ENCODE measurements around the gene CER1. TPM values are rescaled to one million over a fixed set of nuclear protein-coding genes. Genes with fewer than 3 reads are reported as not detected.

CER1 gene
- total and polyA plus RNA-seq, 10 of the 15 experiments (the other 5 are each of a cell fraction or from before 2014, with no cell fraction given), result not detected

GRCh38 chr9:14693251-14693861, 29.2 kb downstream of the CER1 start, which contains the start of gene ZDHHC21 (continued):
- TF ChIP-seq USF2 (IDR thresholded peaks at IDR 0.05; ENCODE audit: borderline replicate concordance, low read depth, low read length) (no peak), RBBP5 (conservative IDR thresholded peaks at IDR 0.05) (no peak), SUPT20H (IDR thresholded peaks at IDR 0.05; ENCODE audit: borderline replicate concordance, control insufficient read depth, low read depth, low read length) (no peak), YY1 (IDR thresholded peaks at IDR 0.05; ENCODE audit: low read depth, low read length) (no peak), ETV6 (conservative IDR thresholded peaks at IDR 0.05 in 1 of 2, IDR thresholded peaks at IDR 0.05 in 1 of 2; ENCODE audit: borderline replicate concordance in 1 of 2, low read depth in 1 of 2) (no peak), HDAC2 (IDR thresholded peaks at IDR 0.05) (no peak), FOXM1 (IDR thresholded peaks at IDR 0.05; ENCODE audit: low read depth, low read length) (no peak), MYC (IDR thresholded peaks at IDR 0.05; ENCODE audit: insufficient read depth, insufficient read length, insufficient replicate concordance, low read length, severe bottlenecking) (peak; percentile 65), ZNF384 (IDR thresholded peaks at IDR 0.05; ENCODE audit: borderline replicate concordance, low read depth, low read length) (no peak), E4F1 (IDR thresholded peaks at IDR 0.05; ENCODE audit: borderline replicate concordance, partially characterized antibody) (peak; percentile 52), E2F8 (IDR thresholded peaks at IDR 0.05; ENCODE audit: low read depth, partially characterized antibody) (no peak), SREBF1 (IDR thresholded peaks at IDR 0.05; ENCODE audit: low read length) (no peak)
- TF ChIP-seq, protein P1, sequence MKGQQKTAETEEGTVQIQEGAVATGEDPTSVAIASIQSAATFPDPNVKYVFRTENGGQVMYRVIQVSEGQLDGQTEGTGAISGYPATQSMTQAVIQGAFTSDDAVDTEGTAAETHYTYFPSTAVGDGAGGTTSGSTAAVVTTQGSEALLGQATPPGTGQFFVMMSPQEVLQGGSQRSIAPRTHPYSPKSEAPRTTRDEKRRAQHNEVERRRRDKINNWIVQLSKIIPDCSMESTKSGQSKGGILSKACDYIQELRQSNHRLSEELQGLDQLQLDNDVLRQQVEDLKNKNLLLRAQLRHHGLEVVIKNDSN (IDR thresholded peaks at IDR 0.05; ENCODE audit: borderline replicate concordance, extremely low read length, insufficient read depth, low read depth, low read length), result peak; percentile 2
- TF ChIP-seq, protein P2, sequence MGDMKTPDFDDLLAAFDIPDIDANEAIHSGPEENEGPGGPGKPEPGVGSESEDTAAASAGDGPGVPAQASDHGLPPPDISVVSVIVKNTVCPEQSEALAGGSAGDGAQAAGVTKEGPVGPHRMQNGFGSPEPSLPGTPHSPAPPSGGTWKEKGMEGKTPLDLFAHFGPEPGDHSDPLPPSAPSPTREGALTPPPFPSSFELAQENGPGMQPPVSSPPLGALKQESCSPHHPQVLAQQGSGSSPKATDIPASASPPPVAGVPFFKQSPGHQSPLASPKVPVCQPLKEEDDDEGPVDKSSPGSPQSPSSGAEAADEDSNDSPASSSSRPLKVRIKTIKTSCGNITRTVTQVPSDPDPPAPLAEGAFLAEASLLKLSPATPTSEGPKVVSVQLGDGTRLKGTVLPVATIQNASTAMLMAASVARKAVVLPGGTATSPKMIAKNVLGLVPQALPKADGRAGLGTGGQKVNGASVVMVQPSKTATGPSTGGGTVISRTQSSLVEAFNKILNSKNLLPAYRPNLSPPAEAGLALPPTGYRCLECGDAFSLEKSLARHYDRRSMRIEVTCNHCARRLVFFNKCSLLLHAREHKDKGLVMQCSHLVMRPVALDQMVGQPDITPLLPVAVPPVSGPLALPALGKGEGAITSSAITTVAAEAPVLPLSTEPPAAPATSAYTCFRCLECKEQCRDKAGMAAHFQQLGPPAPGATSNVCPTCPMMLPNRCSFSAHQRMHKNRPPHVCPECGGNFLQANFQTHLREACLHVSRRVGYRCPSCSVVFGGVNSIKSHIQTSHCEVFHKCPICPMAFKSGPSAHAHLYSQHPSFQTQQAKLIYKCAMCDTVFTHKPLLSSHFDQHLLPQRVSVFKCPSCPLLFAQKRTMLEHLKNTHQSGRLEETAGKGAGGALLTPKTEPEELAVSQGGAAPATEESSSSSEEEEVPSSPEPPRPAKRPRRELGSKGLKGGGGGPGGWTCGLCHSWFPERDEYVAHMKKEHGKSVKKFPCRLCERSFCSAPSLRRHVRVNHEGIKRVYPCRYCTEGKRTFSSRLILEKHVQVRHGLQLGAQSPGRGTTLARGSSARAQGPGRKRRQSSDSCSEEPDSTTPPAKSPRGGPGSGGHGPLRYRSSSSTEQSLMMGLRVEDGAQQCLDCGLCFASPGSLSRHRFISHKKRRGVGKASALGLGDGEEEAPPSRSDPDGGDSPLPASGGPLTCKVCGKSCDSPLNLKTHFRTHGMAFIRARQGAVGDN (IDR thresholded peaks at IDR 0.05), result peak; percentile 93
- TF ChIP-seq, protein P3, sequence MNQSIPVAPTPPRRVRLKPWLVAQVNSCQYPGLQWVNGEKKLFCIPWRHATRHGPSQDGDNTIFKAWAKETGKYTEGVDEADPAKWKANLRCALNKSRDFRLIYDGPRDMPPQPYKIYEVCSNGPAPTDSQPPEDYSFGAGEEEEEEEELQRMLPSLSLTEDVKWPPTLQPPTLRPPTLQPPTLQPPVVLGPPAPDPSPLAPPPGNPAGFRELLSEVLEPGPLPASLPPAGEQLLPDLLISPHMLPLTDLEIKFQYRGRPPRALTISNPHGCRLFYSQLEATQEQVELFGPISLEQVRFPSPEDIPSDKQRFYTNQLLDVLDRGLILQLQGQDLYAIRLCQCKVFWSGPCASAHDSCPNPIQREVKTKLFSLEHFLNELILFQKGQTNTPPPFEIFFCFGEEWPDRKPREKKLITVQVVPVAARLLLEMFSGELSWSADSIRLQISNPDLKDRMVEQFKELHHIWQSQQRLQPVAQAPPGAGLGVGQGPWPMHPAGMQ (IDR thresholded peaks at IDR 0.05; ENCODE audit: borderline replicate concordance), result no peak

All from GM12878 (cell line).